ENCODE results near the gene PAPSS2. TPM values are rescaled to one million over a fixed set of nuclear protein-coding genes. Genes with fewer than 3 reads are reported as not detected.

The PAPSS2 gene
- total RNA-seq, 2 donors from 2014 or later, result 15.7 to 20.2 TPM

GRCh38 chr10:87678302-87678701 lies 18.6 kb downstream of the PAPSS2 start:
- WGBS, 2 experiments (ENCODE audit: insufficient coverage in 1 of 2, insufficient read length in 1 of 2), result 100% methylated on average over 2 of the region's 2 CpGs; no CpG with 5 or more reads in 1 of the 2 experiments
- Mint-ChIP-seq H3K36me3 (ENCODE audit: low read depth) (peaks cover 6% of the 10 kb centered on the region), H3K4me1 (no peaks in the 10 kb centered on the region), H3K27me3 (ENCODE audit: insufficient read depth) (no peaks in the 10 kb centered on the region), H3K4me3 (no peak overlapping the region), H3K27ac (no peak overlapping the region), H3K9me3 (no peaks in the 10 kb centered on the region)
- Histone ChIP-seq H3K27ac (ENCODE audit: low read depth, low read length) (no peak overlapping the region), H3K27me3 (ENCODE audit: control insufficient read depth, insufficient read depth, low read length, poor library complexity, severe bottlenecking) (no peaks in the 10 kb centered on the region), H3K4me3 (ENCODE audit: low read length) (no peak overlapping the region), H3K9me3 (ENCODE audit: control insufficient read depth, low read length) (no peaks in the 10 kb centered on the region), H3K9ac (ENCODE audit: extremely low read depth, low read length, poor library complexity, severe bottlenecking) (no peak overlapping the region), H3K36me3 (ENCODE audit: control insufficient read depth, insufficient read depth, low read length) (peaks cover 4% of the 10 kb centered on the region), H3K4me1 (ENCODE audit: control insufficient read depth, insufficient read depth, low read length) (no peaks in the 10 kb centered on the region)
- no peak for TF ChIP-seq CTCF (conservative IDR thresholded peaks at IDR 0.05)
- DNase-seq, result no peak

GRCh38 chr10:87683356-87683755 lies 23.7 kb downstream of the PAPSS2 start:
- Histone ChIP-seq H3K27me3 (ENCODE audit: control insufficient read depth, insufficient read depth, low read length, poor library complexity, severe bottlenecking) (no peaks in the 10 kb centered on the region), H3K4me1 (ENCODE audit: control insufficient read depth, insufficient read depth, low read length) (no peaks in the 10 kb centered on the region), H3K9ac (ENCODE audit: extremely low read depth, low read length, poor library complexity, severe bottlenecking) (no peak overlapping the region), H3K36me3 (ENCODE audit: control insufficient read depth, insufficient read depth, low read length) (peaks cover 4% of the 10 kb centered on the region), H3K9me3 (ENCODE audit: control insufficient read depth, low read length) (no peaks in the 10 kb centered on the region), H3K27ac (ENCODE audit: low read depth, low read length) (no peak overlapping the region), H3K4me3 (ENCODE audit: low read length) (no peak overlapping the region)
- Mint-ChIP-seq H3K9me3 (no peaks in the 10 kb centered on the region), H3K4me1 (no peaks in the 10 kb centered on the region), H3K27me3 (ENCODE audit: insufficient read depth) (no peaks in the 10 kb centered on the region), H3K36me3 (ENCODE audit: low read depth) (peaks cover 4% of the 10 kb centered on the region), H3K4me3 (no peak overlapping the region), H3K27ac (no peak overlapping the region)
- DNase-seq, result no peak
- WGBS, 2 experiments (ENCODE audit: insufficient coverage in 1 of 2, insufficient read length in 1 of 2), result 96% methylated on average over 4 of the region's 4 CpGs
- TF ChIP-seq CTCF (conservative IDR thresholded peaks at IDR 0.05), result no peak

GRCh38 chr10:87684001-87684638 lies 24.4 kb downstream of the PAPSS2 start:
- 67 to 76% methylated on average over 4 to 7 of the region's 7 CpGs for WGBS, 2 experiments (ENCODE audit: insufficient coverage in 1 of 2, insufficient read length in 1 of 2)
- H3K9me3 Mint-ChIP-seq, result no peaks in the 10 kb centered on the region
- no peaks in the 10 kb centered on the region for H3K36me3 Mint-ChIP-seq (ENCODE audit: low read depth)
- Histone ChIP-seq H3K27ac (ENCODE audit: low read depth, low read length) (no peak overlapping the region), H3K4me3 (ENCODE audit: low read length) (no peak overlapping the region), H3K36me3 (ENCODE audit: control insufficient read depth, insufficient read depth, low read length) (peaks cover 4% of the 10 kb centered on the region), H3K27me3 (ENCODE audit: control insufficient read depth, insufficient read depth, low read length, poor library complexity, severe bottlenecking) (no peaks in the 10 kb centered on the region), H3K9me3 (ENCODE audit: control insufficient read depth, low read length) (no peaks in the 10 kb centered on the region), H3K4me1 (ENCODE audit: control insufficient read depth, insufficient read depth, low read length) (no peaks in the 10 kb centered on the region), H3K9ac (ENCODE audit: extremely low read depth, low read length, poor library complexity, severe bottlenecking) (no peak overlapping the region)
- TF ChIP-seq CTCF (conservative IDR thresholded peaks at IDR 0.05), result no peak
- H3K27me3 Mint-ChIP-seq (ENCODE audit: insufficient read depth), result no peaks in the 10 kb centered on the region
- no peak overlapping the region for H3K4me3 Mint-ChIP-seq
- no peaks in the 10 kb centered on the region for H3K4me1 Mint-ChIP-seq
- no peak overlapping the region for H3K27ac Mint-ChIP-seq
- DNase-seq, result no peak

Measured in endodermal cell (in vitro differentiated cells).